HCT116 (cell line): Measurements from ENCODE around the gene NCF2. TPM values are rescaled to one million over a fixed set of nuclear protein-coding genes. Genes with fewer than 3 reads are reported as not detected.

Experiments used
- ATAC-seq: fragments of 200-7000 bp; cut with Tn5 transposase; 2 replicates; pipeline ENCODE4 v1.9.1; 2020; ENCODE audit warnings: mild to moderate bottlenecking, moderate library complexity
- BruUV-seq: library from RNA; stranded (reverse); fragments of 400-500 nt; replicated peaks from 2 replicates; lab custom pipeline; 2021; lab: Mats Ljungman, UMichigan
- CTCF ChIA-PET: fragments of 300-600 bp; sonication (Branson Sonifier 250); formaldehyde crosslinking; loops from one replicate; lab custom pipeline; 2021; ENCODE audit warnings: antibody characterized with exemption; lab: Charles Lee
- POLR2A ChIA-PET: fragments of 300-600, 350-600 bp; sonication (Branson Sonifier 250); formaldehyde crosslinking; loops from one replicate; lab custom pipeline; 2021; ENCODE audit warnings: antibody characterized with exemption; lab: Charles Lee
- RAD21 ChIA-PET, 2 experiments: fragments of 300-600 bp; sonication (Branson Sonifier 250); formaldehyde crosslinking; loops; one replicate each; lab custom pipeline; 2023; ENCODE audit warnings: low total read pairs in 2 of 2; ENCODE audit not compliant: uncharacterized antibody in 2 of 2, unreplicated experiment in 2 of 2, low non-redundant PET in 1 of 2; lab: Charles Lee
- DNase-seq: peaks from one replicate; pipeline ENCODE4 v3.0.0-alpha.2; 2010; ENCODE audit warnings: low read depth, low spot score
- H2AFZ ChIP-seq: fragments of 200-600 bp; shearing (Covaris generic), sonication (generic); 2 replicates; pipeline ENCODE4 v1.6.1; 2017; ENCODE audit warnings: low read depth, mixed run types, mixed read lengths, antibody characterized with exemption, low read length; ENCODE audit not compliant: poor library complexity, severe bottlenecking
- H3K27ac ChIP-seq: 2 replicates; pipeline ENCODE4 v1.5.1; 2012; ENCODE audit warnings: low read depth, low read length
- H3K27me3 ChIP-seq: fragments of 200-600 bp; sonication (generic); 2 replicates; pipeline ENCODE4 v1.6.1; 2016; ENCODE audit warnings: mixed run types, low read length, mixed read lengths; ENCODE audit not compliant: insufficient read depth
- H3K36me3 ChIP-seq, 2 experiments: fragments of 200-500 bp in 1 of 2; fragments of 200-600 bp in 1 of 2; sonication (Bioruptor generic) in 1 of 2; sonication (generic) in 1 of 2; 2 replicates each; pipeline versions ENCODE4 v1.5.1 to v1.6.1; 2014 to 2016; ENCODE audit warnings: low read length in 2 of 2, inconsistent platforms in 1 of 2, mixed read lengths in 1 of 2, mixed run types in 1 of 2; ENCODE audit not compliant: insufficient read depth in 2 of 2, control insufficient read depth in 1 of 2
- H3K4me1 ChIP-seq, 2 experiments: fragments of 200-600 bp in 1 of 2; sonication (generic) in 1 of 2; 2 replicates each; pipeline versions ENCODE4 v1.5.1 to v1.6.1; 2012 to 2017; ENCODE audit warnings: low read length in 2 of 2, inconsistent platforms in 1 of 2, mild to moderate bottlenecking in 1 of 2, mixed read lengths in 1 of 2, mixed run types in 1 of 2, moderate library complexity in 1 of 2; ENCODE audit not compliant: insufficient read depth in 2 of 2, control insufficient read depth in 1 of 2
- H3K4me2 ChIP-seq: fragments of 200-600 bp; sonication (generic); 2 replicates; pipeline ENCODE4 v1.6.1; 2017; ENCODE audit warnings: mixed run types, low read length, mixed read lengths
- H3K4me3 ChIP-seq, 2 experiments: fragments of 200-600 bp in 1 of 2; sonication (generic) in 1 of 2; replicated peaks in 1 of 2; 2 replicates each; pipeline ENCODE4 v1.5.1; 2011 to 2016; ENCODE audit warnings: low read length in 2 of 2, control low read depth in 1 of 2, low read depth in 1 of 2, mild to moderate bottlenecking in 1 of 2, mixed read lengths in 1 of 2, mixed run types in 1 of 2
- H3K79me2 ChIP-seq: fragments of 200-600 bp; sonication (generic); 2 replicates; pipeline ENCODE4 v1.6.1; 2017; ENCODE audit warnings: mild to moderate bottlenecking, mixed run types, low read length, moderate library complexity, mixed read lengths; ENCODE audit not compliant: insufficient read depth
- H3K9ac ChIP-seq: fragments of 200-600 bp; sonication (generic); 2 replicates; pipeline ENCODE4 v1.6.1; 2016; ENCODE audit warnings: low read length, mixed read lengths
- H3K9me2 ChIP-seq: fragments of 200-600 bp; sonication (generic), shearing (Covaris generic); 2 replicates; pipeline ENCODE4 v1.6.1; 2017; ENCODE audit warnings: mixed run types, mild to moderate bottlenecking, moderate library complexity; ENCODE audit not compliant: insufficient read depth
- H3K9me3 ChIP-seq, 2 experiments: fragments of 200-500 bp in 1 of 2; fragments of 200-600 bp in 1 of 2; sonication (Bioruptor generic) in 1 of 2; sonication (generic) in 1 of 2; 2 replicates each; pipeline ENCODE4 v1.6.1; 2014 to 2017; ENCODE audit warnings: low read length in 2 of 2, mixed read lengths in 2 of 2, inconsistent platforms in 1 of 2, low read depth in 1 of 2, mild to moderate bottlenecking in 1 of 2, mixed run types in 1 of 2, moderate library complexity in 1 of 2; ENCODE audit not compliant: control insufficient read depth in 1 of 2, insufficient read depth in 1 of 2
- H4K20me1 ChIP-seq: fragments of 200-600 bp; sonication (generic), shearing (Covaris generic); 2 replicates; pipeline ENCODE4 v1.6.1; 2017; ENCODE audit warnings: mixed run types, mild to moderate bottlenecking, moderate library complexity; ENCODE audit not compliant: insufficient read depth
- CBX3 ChIP-seq: IDR thresholded peaks from 2 replicates; pipeline ENCODE4 v1.6.1; 2012; ENCODE audit warnings: low read depth
- CEBPB ChIP-seq: IDR thresholded peaks from 2 replicates; pipeline ENCODE4 v1.6.1; 2012; ENCODE audit warnings: low read depth
- EGR1 ChIP-seq: IDR thresholded peaks from 2 replicates; pipeline ENCODE4 v1.6.1; 2012; ENCODE audit warnings: low read depth
- EZH2 ChIP-seq: fragments of 200-600 bp; sonication (generic); IDR thresholded peaks from 2 replicates; pipeline ENCODE4 v1.6.1; 2017; ENCODE audit warnings: antibody characterized with exemption, mixed run types
- FOSL1 ChIP-seq: IDR thresholded peaks from 2 replicates; pipeline ENCODE4 v1.6.1; 2012; ENCODE audit warnings: low read depth
- POLR2A ChIP-seq: IDR thresholded peaks from 2 replicates; pipeline ENCODE4 v1.7.0; 2011; ENCODE audit warnings: borderline replicate concordance; ENCODE audit not compliant: insufficient read depth, insufficient read length; ENCODE audit errors: extremely low read depth
- SP1 ChIP-seq: IDR thresholded peaks from 2 replicates; pipeline ENCODE4 v1.6.1; 2012; ENCODE audit warnings: low read depth
- TCF7L2 ChIP-seq: IDR thresholded peaks from 2 replicates; pipeline ENCODE4 v1.7.0; 2011; ENCODE audit warnings: borderline replicate concordance, inconsistent platforms; ENCODE audit not compliant: insufficient read depth, insufficient read length; ENCODE audit errors: extremely low read depth
- ZFX ChIP-seq: fragments of 450-650 bp; IDR thresholded peaks from 2 replicates; pipeline ENCODE4 v1.6.1; 2017
- intact Hi-C: fragments of 100-400 bp; cut with micrococcal nuclease; formaldehyde crosslinking; loops from 2 replicates; pipeline ENCODE4 v1.10.0; 2022
- total RNA-seq: library from RNA; stranded (reverse); gene quantifications from one replicate; pipeline ENCODE4 v1.2.1, GENCODE V29; 2021; ENCODE audit not compliant: unreplicated experiment
- TF ChIP-seq, protein P1 (sequence below): IDR thresholded peaks from 2 replicates; pipeline ENCODE4 v1.6.1; 2012; ENCODE audit warnings: low read depth
- TF ChIP-seq, protein P2 (sequence below): IDR thresholded peaks from 2 replicates; pipeline ENCODE4 v1.6.1; 2012

The NCF2 gene
- total RNA-seq, 1 experiment from 2014 or later = 0.25 TPM

DNA sequence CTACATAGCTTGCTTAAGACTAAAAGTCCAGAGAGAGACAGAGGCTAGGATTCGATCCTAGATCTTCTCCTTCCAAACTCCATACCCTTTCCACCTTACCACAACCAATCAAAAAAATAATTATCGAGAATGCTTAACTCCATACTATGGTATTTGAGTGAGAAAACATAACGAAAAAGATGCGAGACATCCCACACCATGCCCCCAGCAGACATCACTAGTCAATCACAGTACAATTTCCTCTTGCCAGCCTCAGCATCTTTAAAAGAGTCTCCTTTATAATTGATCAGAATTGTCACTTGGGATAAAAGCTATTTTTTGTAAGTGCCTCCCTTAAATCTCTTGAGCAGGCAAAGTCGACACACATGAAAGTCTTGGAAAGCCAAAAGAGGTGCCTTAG is 875 bp downstream of the NCF2 start:
- Histone ChIP-seq H3K9me2 (no peaks in the 10 kb centered on the region), H3K4me3 (no peak overlapping the region), H3K4me2 (no peak overlapping the region), H4K20me1 (no peaks in the 10 kb centered on the region), H3K9ac (no peak overlapping the region), H3K4me1 (peaks cover 0 to 14% of the 10 kb centered on the region in 2 experiments; a peak in 1 of 4 replicates), H3K79me2 (no peaks in the 10 kb centered on the region), H3K36me3 (no peaks in the 10 kb centered on the region), H2AFZ (no peak overlapping the region), H3K27ac (no peak overlapping the region), H3K27me3 (no peaks in the 10 kb centered on the region), H3K9me3 (no peaks in the 10 kb centered on the region)
- no TSS peak for BruUV-seq
- ChIA-PET CTCF (interaction anchor here (1.1 kb wide), 1 partner anchor 11 kb away, joined by 3 read pairs; no protein-coding TSS in a partner anchor), POLR2A (no interaction called here), RAD21 (no interaction called here)
- intact Hi-C loops = no loop called here
- TF ChIP-seq SP1 = no peak
- no peak for TF ChIP-seq TCF7L2
- TF ChIP-seq, protein P1, sequence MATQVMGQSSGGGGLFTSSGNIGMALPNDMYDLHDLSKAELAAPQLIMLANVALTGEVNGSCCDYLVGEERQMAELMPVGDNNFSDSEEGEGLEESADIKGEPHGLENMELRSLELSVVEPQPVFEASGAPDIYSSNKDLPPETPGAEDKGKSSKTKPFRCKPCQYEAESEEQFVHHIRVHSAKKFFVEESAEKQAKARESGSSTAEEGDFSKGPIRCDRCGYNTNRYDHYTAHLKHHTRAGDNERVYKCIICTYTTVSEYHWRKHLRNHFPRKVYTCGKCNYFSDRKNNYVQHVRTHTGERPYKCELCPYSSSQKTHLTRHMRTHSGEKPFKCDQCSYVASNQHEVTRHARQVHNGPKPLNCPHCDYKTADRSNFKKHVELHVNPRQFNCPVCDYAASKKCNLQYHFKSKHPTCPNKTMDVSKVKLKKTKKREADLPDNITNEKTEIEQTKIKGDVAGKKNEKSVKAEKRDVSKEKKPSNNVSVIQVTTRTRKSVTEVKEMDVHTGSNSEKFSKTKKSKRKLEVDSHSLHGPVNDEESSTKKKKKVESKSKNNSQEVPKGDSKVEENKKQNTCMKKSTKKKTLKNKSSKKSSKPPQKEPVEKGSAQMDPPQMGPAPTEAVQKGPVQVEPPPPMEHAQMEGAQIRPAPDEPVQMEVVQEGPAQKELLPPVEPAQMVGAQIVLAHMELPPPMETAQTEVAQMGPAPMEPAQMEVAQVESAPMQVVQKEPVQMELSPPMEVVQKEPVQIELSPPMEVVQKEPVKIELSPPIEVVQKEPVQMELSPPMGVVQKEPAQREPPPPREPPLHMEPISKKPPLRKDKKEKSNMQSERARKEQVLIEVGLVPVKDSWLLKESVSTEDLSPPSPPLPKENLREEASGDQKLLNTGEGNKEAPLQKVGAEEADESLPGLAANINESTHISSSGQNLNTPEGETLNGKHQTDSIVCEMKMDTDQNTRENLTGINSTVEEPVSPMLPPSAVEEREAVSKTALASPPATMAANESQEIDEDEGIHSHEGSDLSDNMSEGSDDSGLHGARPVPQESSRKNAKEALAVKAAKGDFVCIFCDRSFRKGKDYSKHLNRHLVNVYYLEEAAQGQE = no peak
- TF ChIP-seq ZFX = no peak
- no peak for TF ChIP-seq CBX3
- TF ChIP-seq CEBPB = no peak
- TF ChIP-seq EGR1 = no peak
- no peak for TF ChIP-seq FOSL1
- TF ChIP-seq POLR2A = no peak
- TF ChIP-seq, protein P2, sequence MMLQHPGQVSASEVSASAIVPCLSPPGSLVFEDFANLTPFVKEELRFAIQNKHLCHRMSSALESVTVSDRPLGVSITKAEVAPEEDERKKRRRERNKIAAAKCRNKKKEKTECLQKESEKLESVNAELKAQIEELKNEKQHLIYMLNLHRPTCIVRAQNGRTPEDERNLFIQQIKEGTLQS = no peak
- no peak for TF ChIP-seq EZH2
- DNase-seq (no peak), ATAC-seq (no peak)
